Measurements from ENCODE around the gene PTPRR. TPM values are rescaled to one million over a fixed set of nuclear protein-coding genes. Genes with fewer than 3 reads are reported as not detected.

The PTPRR gene
- total RNA-seq, 2 experiments from 2014 or later = not detected

GRCh38 chr12:70918321-70918720, 2.2 kb downstream of the PTPRR start:
- Histone ChIP-seq H3K4me2 (ENCODE audit: low read length) (no peak overlapping the region), H3K4me3 (ENCODE audit: low read depth, low read length, poor library complexity, severe bottlenecking) (no peak overlapping the region), H2AFZ (ENCODE audit: low read length) (no peak overlapping the region), H3K27ac (ENCODE audit: low read depth, low read length, poor library complexity, severe bottlenecking) (no peak overlapping the region), H3K36me3 (ENCODE audit: insufficient read depth, low read length) (no peaks in the 10 kb centered on the region), H3K9me2 (ENCODE audit: insufficient read depth, low read length) (no peaks in the 10 kb centered on the region), H3K79me2 (ENCODE audit: insufficient read depth, low read depth, low read length) (no peaks in the 10 kb centered on the region), H4K20me1 (ENCODE audit: insufficient read depth, low read length) (no peaks in the 10 kb centered on the region), H3K4me1 (ENCODE audit: insufficient read depth, low read length, poor library complexity, severe bottlenecking) (no peaks in the 10 kb centered on the region), H3K9me3 (ENCODE audit: low read length) (no peaks in the 10 kb centered on the region)
- TF ChIP-seq EZH2phosphoT487 (IDR thresholded peaks at IDR 0.05; ENCODE audit: borderline replicate concordance, low read depth, low read length) (no peak), CTCF (conservative IDR thresholded peaks at IDR 0.05; ENCODE audit: low read length) (no peak)
- ChIA-PET CTCF (ENCODE audit: unreplicated experiment) (no interaction called here), POLR2A (interaction anchor here (0.7 kb wide), 1 partner anchor 1440 kb away, joined by 3 read pairs; no protein-coding TSS in a partner anchor)
- no TSS peak for BruUV-seq (replicated peaks)
- intact Hi-C loops (cut with micrococcal nuclease; ENCODE audit: unreplicated experiment) = no loop called here
- no peak for DNase-seq (ENCODE audit: low spot score)

- intact Hi-C loops (cut with micrococcal nuclease; ENCODE audit: unreplicated experiment) = no loop called here
- Histone ChIP-seq H3K4me1 (ENCODE audit: insufficient read depth, low read length, poor library complexity, severe bottlenecking) (no peaks in the 10 kb centered on the region), H3K36me3 (ENCODE audit: insufficient read depth, low read length) (no peaks in the 10 kb centered on the region), H4K20me1 (ENCODE audit: insufficient read depth, low read length) (no peaks in the 10 kb centered on the region), H3K9me3 (ENCODE audit: low read length) (no peaks in the 10 kb centered on the region), H2AFZ (ENCODE audit: low read length) (no peak overlapping the region), H3K79me2 (ENCODE audit: insufficient read depth, low read depth, low read length) (no peaks in the 10 kb centered on the region), H3K27ac (ENCODE audit: low read depth, low read length, poor library complexity, severe bottlenecking) (no peak overlapping the region), H3K4me2 (ENCODE audit: low read length) (no peak overlapping the region), H3K9me2 (ENCODE audit: insufficient read depth, low read length) (no peaks in the 10 kb centered on the region), H3K4me3 (ENCODE audit: low read depth, low read length, poor library complexity, severe bottlenecking) (no peak overlapping the region)
- no peak for DNase-seq (ENCODE audit: low spot score)
- BruUV-seq (replicated peaks) = no TSS peak
- ChIA-PET CTCF (ENCODE audit: unreplicated experiment) (no interaction called here), POLR2A (no interaction called here)
- TF ChIP-seq CTCF (conservative IDR thresholded peaks at IDR 0.05; ENCODE audit: low read length) (no peak), EZH2phosphoT487 (IDR thresholded peaks at IDR 0.05; ENCODE audit: borderline replicate concordance, low read depth, low read length) (no peak)
Measured at GRCh38 chr12:70910666-70911065, 9.9 kb downstream of the PTPRR start.

GRCh38 chr12:70908978-70909377, 11.6 kb downstream of the PTPRR start:
- Histone ChIP-seq H3K4me1 (ENCODE audit: insufficient read depth, low read length, poor library complexity, severe bottlenecking) (no peaks in the 10 kb centered on the region), H3K79me2 (ENCODE audit: insufficient read depth, low read depth, low read length) (no peaks in the 10 kb centered on the region), H4K20me1 (ENCODE audit: insufficient read depth, low read length) (no peaks in the 10 kb centered on the region), H3K4me3 (ENCODE audit: low read depth, low read length, poor library complexity, severe bottlenecking) (no peak overlapping the region), H3K27ac (ENCODE audit: low read depth, low read length, poor library complexity, severe bottlenecking) (no peak overlapping the region), H3K36me3 (ENCODE audit: insufficient read depth, low read length) (no peaks in the 10 kb centered on the region), H3K9me3 (ENCODE audit: low read length) (no peaks in the 10 kb centered on the region), H2AFZ (ENCODE audit: low read length) (no peak overlapping the region), H3K4me2 (ENCODE audit: low read length) (no peak overlapping the region), H3K9me2 (ENCODE audit: insufficient read depth, low read length) (no peaks in the 10 kb centered on the region)
- no peak for TF ChIP-seq CTCF (conservative IDR thresholded peaks at IDR 0.05; ENCODE audit: low read length)
- no peak for TF ChIP-seq EZH2phosphoT487 (IDR thresholded peaks at IDR 0.05; ENCODE audit: borderline replicate concordance, low read depth, low read length)
- BruUV-seq (replicated peaks) = no TSS peak
- POLR2A ChIA-PET = no interaction called here
- CTCF ChIA-PET (ENCODE audit: unreplicated experiment) = no interaction called here
- intact Hi-C loops (cut with micrococcal nuclease; ENCODE audit: unreplicated experiment) = no loop called here
- no peak for DNase-seq (ENCODE audit: low spot score)
